K562 (cell line): ENCODE measurements around the gene PRM2. TPM values are rescaled to one million over a fixed set of nuclear protein-coding genes. Genes with fewer than 3 reads are reported as not detected.

Experiments used
- ARID1B ChIP-seq: fragments of 450-650 bp; IDR thresholded peaks from 2 replicates; pipeline ENCODE4 v1.6.1; 2016; ENCODE audit warnings: antibody characterized with exemption, mild to moderate bottlenecking, inconsistent platforms
- ATF7 ChIP-seq: fragments of 450-650 bp; IDR thresholded peaks from 2 replicates; pipeline ENCODE4 v1.7.1; 2014; ENCODE audit warnings: mild to moderate bottlenecking, moderate library complexity
- BHLHE40 ChIP-seq: IDR thresholded peaks from 2 replicates; pipeline ENCODE4 v1.6.1; 2011; ENCODE audit warnings: low read length, improper control_type of control experiment
- CREB3L1 ChIP-seq: fragments of 450-650 bp; IDR thresholded peaks from 2 replicates; pipeline ENCODE4 v1.6.1; 2014; ENCODE audit warnings: low read depth, mild to moderate bottlenecking, moderate library complexity, borderline replicate concordance
- CXXC5 ChIP-seq: fragments of 250-450 bp; sonication (Bioruptor Pico); IDR thresholded peaks from 2 replicates; pipeline ENCODE4 v1.8.0; 2022; ENCODE audit warnings: inconsistent platforms, mild to moderate bottlenecking, moderate library complexity
- DACH1 ChIP-seq: fragments of 450-650 bp; IDR thresholded peaks from 2 replicates; pipeline ENCODE4 v1.6.1; 2018; ENCODE audit not compliant: partially characterized antibody
- GATAD2A ChIP-seq: fragments of 450-650 bp; IDR thresholded peaks from 2 replicates; pipeline ENCODE4 v1.6.1; 2017
- GTF2A2 ChIP-seq: IDR thresholded peaks from 2 replicates; pipeline ENCODE4 v1.6.1; 2016; ENCODE audit warnings: mild to moderate bottlenecking, missing genetic modification characterization, missing compliant biosample characterization
- HCFC1 ChIP-seq: IDR thresholded peaks from 2 replicates; pipeline ENCODE4 v1.6.1; 2012; ENCODE audit warnings: low read depth, low read length, improper control_type of control experiment
- KDM1A ChIP-seq, 2 experiments: fragments of 450-650 bp; IDR thresholded peaks; 2 replicates each; pipeline ENCODE4 v1.6.1; 2016; ENCODE audit warnings: mild to moderate bottlenecking in 2 of 2
- LEF1 ChIP-seq: fragments of 450-650 bp; IDR thresholded peaks from 2 replicates; pipeline ENCODE4 v1.6.1; 2016; ENCODE audit warnings: mild to moderate bottlenecking
- MAZ ChIP-seq, 2 experiments: fragments of 450-650 bp in 1 of 2; sonication (generic) in 1 of 2; formaldehyde crosslinking; IDR thresholded peaks in 1 of 2; conservative IDR thresholded peaks in 1 of 2; 2 replicates each; pipeline versions ENCODE4 v1.4.0 to v1.5.0; 2020; ENCODE audit warnings: mild to moderate bottlenecking in 1 of 2, missing genetic modification reagents in 1 of 2
- MEIS2 ChIP-seq: fragments of 450-650 bp; IDR thresholded peaks from 2 replicates; pipeline ENCODE4 v1.6.1; 2014; ENCODE audit warnings: mild to moderate bottlenecking; ENCODE audit not compliant: partially characterized antibody
- POLR2A ChIP-seq: fragments of 450-650 bp; conservative IDR thresholded peaks from 2 replicates; pipeline ENCODE4 v1.6.1; 2016
- RBM17 ChIP-seq: fragments of 200-400 bp; formaldehyde crosslinking; IDR thresholded peaks from 2 replicates; pipeline ENCODE4 v1.6.1; 2017; ENCODE audit warnings: low read depth, mild to moderate bottlenecking, low read length, borderline replicate concordance
- RBM25 ChIP-seq: fragments of 200-400 bp; formaldehyde crosslinking; IDR thresholded peaks from 2 replicates; pipeline ENCODE4 v1.6.1; 2018; ENCODE audit warnings: low read length, low read depth, moderate library complexity; ENCODE audit not compliant: severe bottlenecking
- SMAD4 ChIP-seq: fragments of 250-450 bp; sonication (Bioruptor Pico); conservative IDR thresholded peaks from 2 replicates; pipeline ENCODE4 v1.8.0; 2021; ENCODE audit warnings: inconsistent platforms, mild to moderate bottlenecking, moderate library complexity
- SMARCA5 ChIP-seq: fragments of 450-650 bp; IDR thresholded peaks from 2 replicates; pipeline ENCODE4 v1.6.1; 2016
- SREBF2 ChIP-seq: sonication (generic); formaldehyde crosslinking; IDR thresholded peaks from 2 replicates; pipeline ENCODE4 v1.4.0; 2020; ENCODE audit warnings: mild to moderate bottlenecking, missing genetic modification reagents
- SUPT5H ChIP-seq: fragments of 450-650 bp; IDR thresholded peaks from 2 replicates; pipeline ENCODE4 v1.6.1; 2016
- THAP12 ChIP-seq: fragments of 250-450 bp; sonication (Bioruptor Pico); IDR thresholded peaks from 2 replicates; pipeline ENCODE4 v1.9.0; 2021; ENCODE audit warnings: mild to moderate bottlenecking, inconsistent platforms
- ZFP36 ChIP-seq: fragments of 150-350 bp; IDR thresholded peaks from 2 replicates; pipeline ENCODE4 v1.6.1; 2018; ENCODE audit warnings: low read length, low read depth; ENCODE audit not compliant: partially characterized antibody
- ZFX ChIP-seq: sonication (generic); formaldehyde crosslinking; IDR thresholded peaks from 2 replicates; pipeline ENCODE4 v1.8.0; 2022; ENCODE audit warnings: mild to moderate bottlenecking, missing genetic modification reagents, moderate library complexity
- ZNF668 ChIP-seq: fragments of 250-450 bp; sonication (Bioruptor Pico); IDR thresholded peaks from 2 replicates; pipeline ENCODE4 v1.8.0; 2022; ENCODE audit warnings: mild to moderate bottlenecking, inconsistent platforms
- polyA plus RNA-seq, 8 experiments: library from polyadenylated mRNA; depleted of rRNA in 4 of 8; stranded (reverse) in 5 of 8; unstranded in 3 of 8; fragments of >200 nt; fragmentation: Nextera tagmentation in 2 of 8; fragmentation: Illumina TruSeq in 1 of 8; extraction: Ambion mirVana in 2 of 8; extraction: Trizol in 1 of 8; gene quantifications; 2 replicates each; pipeline versions ENCODE4 v1.2.1 to v1.2.3, GENCODE V29; 2011 to 2014; ENCODE audit warnings: inconsistent platforms in 1 of 8, missing spikeins in 1 of 8
- total RNA-seq, 7 experiments: library from RNA; depleted of rRNA in 6 of 7; stranded (reverse); fragments of >200 nt in 6 of 7; fragmentation: Illumina TruSeq in 2 of 7; extraction: Trizol in 2 of 7; gene quantifications; 2 replicates each; pipeline versions ENCODE4 v1.2.1 to v1.2.3, GENCODE V29; 2011 to 2021; ENCODE audit warnings: low replicate concordance in 1 of 7
- TF ChIP-seq, protein P1 (sequence below): sonication (generic); formaldehyde crosslinking; IDR thresholded peaks from 2 replicates; pipeline ENCODE4 v1.8.0; 2022; ENCODE audit warnings: missing genetic modification reagents, mild to moderate bottlenecking, moderate library complexity, borderline replicate concordance

The PRM2 gene
- total and polyA plus RNA-seq, 9 of the 15 experiments (the other 6 are each of a cell fraction or from before 2014, with no cell fraction given), result not detected

DNA sequence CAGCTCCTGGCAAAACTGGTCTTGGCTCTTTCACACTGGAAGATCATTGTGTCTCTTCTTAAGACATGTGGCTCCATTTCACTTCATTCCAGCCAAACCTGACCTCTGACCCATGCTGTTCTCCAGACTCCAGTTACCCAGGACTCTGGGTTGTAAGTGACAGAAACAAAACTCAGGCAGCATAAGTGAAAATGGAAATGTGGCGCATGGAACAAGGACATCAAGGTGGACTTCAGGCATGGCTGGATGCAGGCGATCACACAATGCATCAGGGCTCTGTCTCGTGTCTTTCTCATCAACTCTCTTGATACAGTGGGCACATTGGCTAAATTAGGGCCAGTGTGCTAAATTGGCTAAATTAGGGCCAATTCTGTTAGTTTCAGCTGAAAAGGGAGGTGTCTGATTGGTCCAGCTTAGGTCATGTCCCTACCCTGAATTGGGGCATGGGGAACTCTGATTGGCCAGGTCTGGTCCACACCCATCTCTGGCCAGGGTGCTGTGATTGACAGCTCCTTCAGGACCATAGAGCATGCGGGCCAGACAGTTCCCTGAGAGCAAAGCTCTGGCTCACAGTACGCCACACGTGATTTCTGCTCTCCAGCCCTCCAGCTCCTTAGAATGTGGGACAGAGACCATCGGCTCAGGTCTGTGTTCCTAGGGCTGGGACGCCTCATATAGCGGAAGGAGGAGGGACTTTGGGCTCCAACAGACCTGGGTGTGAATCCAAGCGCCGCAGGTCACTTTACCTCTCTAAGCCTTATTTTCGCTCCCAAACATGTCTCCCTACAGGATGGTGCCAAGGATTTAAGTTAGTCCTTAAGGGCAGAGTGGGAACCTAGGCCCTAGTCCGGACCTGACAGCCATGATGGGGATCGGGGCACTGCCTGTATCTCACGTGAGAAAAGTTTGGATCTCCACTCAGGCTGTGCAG is 37.7 kb downstream of the PRM2 start (continued):
- TF ChIP-seq MEIS2 (peak; percentile 93), CXXC5 (0 out of 2 replicates have a peak, but pooled peaks have one; percentile 36), SREBF2 (CRISPR knock-in tag) (no peak), DACH1 (no peak), RBM25 (peak; percentile 57), SMAD4 (CRISPR knock-in tag) (0 out of 2 replicates have a peak, but pooled peaks have one; percentile 27), SUPT5H (peak; percentile 54; the same call in 1 of the 2 replicates), SMARCA5 (peak; percentile 71; the same call in 1 of the 2 replicates), ZNF668 (CRISPR knock-in tag) (no peak), ZFP36 (no peak), THAP12 (CRISPR knock-in tag) (no peak), RBM17 (no peak), POLR2A (peak; percentile 85), LEF1 (0 out of 2 replicates have a peak, but pooled peaks have one; percentile 29), ATF7 (peak; percentile 57), KDM1A (IDR thresholded peaks at IDR 0.05) (peak in 1 of 2 experiments; percentile 63; a peak in 3 of 4 replicates), BHLHE40 (peak; percentile 68), ARID1B (no peak), MAZ (CRISPR knock-in tag; conservative IDR thresholded peaks at IDR 0.05 in 1 of 2, IDR thresholded peaks at IDR 0.05 in 1 of 2) (0 out of 4 replicates have a peak, but pooled peaks of 1 of the 2 experiments have one; percentile 11), CREB3L1 (0 out of 2 replicates have a peak, but pooled peaks have one; percentile 17), ZFX (CRISPR knock-in tag) (peak; percentile 48; the same call in 1 of the 2 replicates), GTF2A2 (tag) (no peak), HCFC1 (peak; percentile 39; the same call in 1 of the 2 replicates), GATAD2A (0 out of 2 replicates have a peak, but pooled peaks have one; percentile 71)
- TF ChIP-seq, protein P1, sequence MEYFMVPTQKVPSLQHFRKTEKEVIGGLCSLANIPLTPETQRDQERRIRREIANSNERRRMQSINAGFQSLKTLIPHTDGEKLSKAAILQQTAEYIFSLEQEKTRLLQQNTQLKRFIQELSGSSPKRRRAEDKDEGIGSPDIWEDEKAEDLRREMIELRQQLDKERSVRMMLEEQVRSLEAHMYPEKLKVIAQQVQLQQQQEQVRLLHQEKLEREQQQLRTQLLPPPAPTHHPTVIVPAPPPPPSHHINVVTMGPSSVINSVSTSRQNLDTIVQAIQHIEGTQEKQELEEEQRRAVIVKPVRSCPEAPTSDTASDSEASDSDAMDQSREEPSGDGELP, result peak; percentile 58; the same call in 1 of the 2 replicates
